Nephron progenitor cell (in vitro differentiated cells): ENCODE results near the gene ENO1.
"Not testable (repeated sequence)": the region's sequence is repeated elsewhere in the genome, so short reads cannot be mapped to it uniquely, and the experiment has no call there.

ENCODE experiments used
- DNase-seq: peaks from one replicate; pipeline ENCODE4 v3.0.0; 2021
- H3K27ac Mint-ChIP-seq: 2 replicates; pipeline ENCODE4 v1.8.0; 2021; ENCODE audit warnings: mild to moderate bottlenecking, moderate library complexity, mixed read lengths
- H3K27me3 Mint-ChIP-seq: 2 replicates; pipeline ENCODE4 v1.8.0; 2021; ENCODE audit warnings: mild to moderate bottlenecking, low read depth, mixed read lengths; ENCODE audit not compliant: poor library complexity
- H3K36me3 Mint-ChIP-seq: 2 replicates; pipeline ENCODE4 v1.8.0; 2021; ENCODE audit warnings: low read depth, mixed read lengths
- H3K4me1 Mint-ChIP-seq: 2 replicates; pipeline ENCODE4 v1.8.0; 2021; ENCODE audit warnings: mixed read lengths
- H3K4me3 Mint-ChIP-seq: 2 replicates; pipeline ENCODE4 v1.8.0; 2021; ENCODE audit warnings: mild to moderate bottlenecking, moderate library complexity, mixed read lengths
- H3K9me3 Mint-ChIP-seq: 2 replicates; pipeline ENCODE4 v1.8.0; 2021; ENCODE audit warnings: mild to moderate bottlenecking, moderate library complexity, mixed read lengths
- CTCF ChIP-seq: fragments of 200-600 bp; sonication (generic); IDR thresholded peaks from 2 replicates; pipeline ENCODE4 v1.5.0; 2021; ENCODE audit warnings: antibody characterized with exemption

Gene ENO1

GRCh38 chr1:8889103-8889846, 10.8 kb upstream of the ENO1 start:
- Mint-ChIP-seq H3K4me3 (no peak overlapping the region), H3K4me1 (peaks cover 46% of the 10 kb centered on the region), H3K27ac (no peak overlapping the region), H3K9me3 (no peaks in the 10 kb centered on the region), H3K27me3 (peaks cover 13% of the 10 kb centered on the region), H3K36me3 (no peaks in the 10 kb centered on the region)
- no peak for TF ChIP-seq CTCF
- DNase-seq, result no peak

- H3K27ac Mint-ChIP-seq, result no peak overlapping the region
- no peaks in the 10 kb centered on the region for H3K9me3 Mint-ChIP-seq
- no peak for TF ChIP-seq CTCF
- peaks cover 10% of the 10 kb centered on the region for H3K27me3 Mint-ChIP-seq
- no peak for DNase-seq
- peaks cover 45% of the 10 kb centered on the region for H3K4me1 Mint-ChIP-seq
- no peak overlapping the region for H3K4me3 Mint-ChIP-seq
- no peaks in the 10 kb centered on the region for H3K36me3 Mint-ChIP-seq
Measured at GRCh38 chr1:8886589-8886988, 8.1 kb upstream of the ENO1 start.

- not testable (repeated sequence) for DNase-seq, H3K9me3 Mint-ChIP-seq, H3K36me3 Mint-ChIP-seq, H3K4me3 Mint-ChIP-seq, H3K27me3 Mint-ChIP-seq
- peaks cover 46% of the 10 kb centered on the region for H3K4me1 Mint-ChIP-seq
- H3K27ac Mint-ChIP-seq, result peak overlapping the region; percentile 61
Measured at GRCh38 chr1:8886031-8886524, 7.6 kb upstream of the ENO1 start.

GRCh38 chr1:8884105-8884504, 5.6 kb upstream of the ENO1 start:
- H3K27ac Mint-ChIP-seq, H3K4me3 Mint-ChIP-seq, H3K9me3 Mint-ChIP-seq, H3K27me3 Mint-ChIP-seq, H3K36me3 Mint-ChIP-seq, DNase-seq: not testable (repeated sequence)
- H3K4me1 Mint-ChIP-seq, result peaks cover 50% of the 10 kb centered on the region

- Mint-ChIP-seq H3K4me3 (no peak overlapping the region), H3K36me3 (no peaks in the 10 kb centered on the region), H3K9me3 (no peaks in the 10 kb centered on the region), H3K4me1 (peaks cover 50% of the 10 kb centered on the region), H3K27me3 (peaks cover 10% of the 10 kb centered on the region), H3K27ac (peak overlapping the region; percentile 87)
- no peak for TF ChIP-seq CTCF
- no peak for DNase-seq
Measured at GRCh38 chr1:8883491-8883890, 5.0 kb upstream of the ENO1 start.

GRCh38 chr1:8879922-8880676, 1.6 kb upstream of the ENO1 start:
- Mint-ChIP-seq H3K9me3 (no peaks in the 10 kb centered on the region), H3K4me1 (peaks cover 55% of the 10 kb centered on the region), H3K27ac (peak overlapping the region; percentile 88), H3K27me3 (peaks cover 6% of the 10 kb centered on the region), H3K4me3 (peak overlapping the region; percentile 78), H3K36me3 (peaks cover 16% of the 10 kb centered on the region)
- no peak for DNase-seq
- TF ChIP-seq CTCF, result no peak
